OCI-LY1 (cell line): Measurements from ENCODE around the gene RANGAP1.
A peak's percentile ranks its signal among the peaks of the same experiment; 100 is the strongest.

Experiments
- H2AFZ ChIP-seq: fragments of 200-600 bp; sonication (generic), shearing (Covaris generic); 2 replicates; pipeline ENCODE4 v1.6.0; 2014; ENCODE audit warnings: antibody characterized with exemption, mild to moderate bottlenecking, low read length
- H3F3A ChIP-seq: fragments of 200-600 bp; sonication (generic), shearing (Covaris generic); 2 replicates; pipeline ENCODE4 v1.6.0; 2014; ENCODE audit warnings: mild to moderate bottlenecking, antibody characterized with exemption, low read length, moderate library complexity; ENCODE audit not compliant: insufficient read depth
- H3K27ac ChIP-seq: fragments of 200-600 bp; sonication (generic); 2 replicates; pipeline ENCODE4 v1.5.1; 2014; ENCODE audit warnings: low read length, mixed run types, mild to moderate bottlenecking, low read depth; ENCODE audit not compliant: poor library complexity, severe bottlenecking
- H3K27me3 ChIP-seq: fragments of 200-600 bp; sonication (generic); 2 replicates; pipeline ENCODE4 v1.6.0; 2014; ENCODE audit warnings: antibody characterized with exemption, mild to moderate bottlenecking, low read length, moderate library complexity; ENCODE audit not compliant: insufficient read depth
- H3K36me3 ChIP-seq: fragments of 200-600 bp; sonication (generic); 2 replicates; pipeline ENCODE4 v1.6.1; 2014; ENCODE audit warnings: mild to moderate bottlenecking, antibody characterized with exemption, low read length, moderate library complexity, mixed read lengths; ENCODE audit not compliant: insufficient read depth
- H3K4me1 ChIP-seq: fragments of 200-600 bp; sonication (generic); 2 replicates; pipeline ENCODE4 v1.5.1; 2014; ENCODE audit warnings: mild to moderate bottlenecking, low read length, moderate library complexity; ENCODE audit not compliant: insufficient read depth, severe bottlenecking
- H3K4me2 ChIP-seq: fragments of 200-600 bp; sonication (generic), shearing (Covaris generic); 2 replicates; pipeline ENCODE4 v1.6.1; 2014; ENCODE audit warnings: low read length
- H3K4me3 ChIP-seq: fragments of 200-600 bp; sonication (generic); 2 replicates; pipeline ENCODE4 v1.5.1; 2014; ENCODE audit warnings: low read length, low read depth, mild to moderate bottlenecking, mixed read lengths; ENCODE audit not compliant: poor library complexity, severe bottlenecking
- H3K79me2 ChIP-seq: fragments of 200-600 bp; shearing (Covaris generic); 2 replicates; pipeline ENCODE4 v1.6.1; 2016; ENCODE audit warnings: mixed run types, low read length, mixed read lengths; ENCODE audit not compliant: insufficient read depth
- H3K9ac ChIP-seq: fragments of 200-600 bp; sonication (generic), shearing (Covaris generic); 2 replicates; pipeline ENCODE4 v1.6.1; 2014; ENCODE audit warnings: mild to moderate bottlenecking, low read length, mixed read lengths
- H3K9me2 ChIP-seq: fragments of 200-600 bp; sonication (generic), shearing (Covaris generic); 2 replicates; pipeline ENCODE4 v1.6.1; 2014; ENCODE audit warnings: low read depth, mild to moderate bottlenecking, low read length, mixed read lengths
- H3K9me3 ChIP-seq: fragments of 200-600 bp; shearing (Covaris generic); 2 replicates; pipeline ENCODE4 v1.6.1; 2014; ENCODE audit warnings: low read length, mixed read lengths
- H4K20me1 ChIP-seq: fragments of 200-600 bp; sonication (generic), shearing (Covaris generic); 2 replicates; pipeline ENCODE4 v1.6.0; 2016; ENCODE audit warnings: mild to moderate bottlenecking, low read length; ENCODE audit not compliant: insufficient read depth
- CTCF ChIP-seq: fragments of 200-600 bp; sonication (generic), shearing (Covaris generic); IDR thresholded peaks from 2 replicates; pipeline ENCODE4 v1.5.1; 2017; ENCODE audit warnings: mild to moderate bottlenecking, antibody characterized with exemption, low read length, moderate library complexity, mixed read lengths
- EZH2 ChIP-seq: fragments of 200-600 bp; sonication (generic), shearing (Covaris generic); IDR thresholded peaks from 2 replicates; pipeline ENCODE4 v1.8.0; 2017; ENCODE audit warnings: borderline replicate concordance, mixed run types, mild to moderate bottlenecking, antibody characterized with exemption, low read length, moderate library complexity, mixed read lengths

Gene RANGAP1

GRCh38 chr22:41215409-41215808 is 70.6 kb downstream of the RANGAP1 start:
- Histone ChIP-seq H3K36me3 (peaks cover 70% of the 10 kb centered on the region), H3K9me3 (no peaks in the 10 kb centered on the region), H3K27ac (no peak overlapping the region), H3K4me2 (no peak overlapping the region), H3K79me2 (no peaks in the 10 kb centered on the region), H3K4me3 (no peak overlapping the region), H4K20me1 (no peaks in the 10 kb centered on the region), H2AFZ (no peak overlapping the region), H3K9ac (no peak overlapping the region), H3K4me1 (peaks cover 13% of the 10 kb centered on the region), H3K9me2 (no peaks in the 10 kb centered on the region), H3F3A (no peaks in the 10 kb centered on the region), H3K27me3 (no peaks in the 10 kb centered on the region)
- TF ChIP-seq CTCF (no peak), EZH2 (no peak)

- Histone ChIP-seq H3K9me3 (no peaks in the 10 kb centered on the region), H3K4me2 (no peak overlapping the region), H3F3A (no peaks in the 10 kb centered on the region), H3K27me3 (no peaks in the 10 kb centered on the region), H3K36me3 (peaks cover 17% of the 10 kb centered on the region), H3K9ac (no peak overlapping the region), H4K20me1 (no peaks in the 10 kb centered on the region), H3K4me1 (peaks cover 14% of the 10 kb centered on the region), H3K4me3 (peak overlapping the region; percentile 97), H2AFZ (no peak overlapping the region), H3K79me2 (peaks cover 5% of the 10 kb centered on the region), H3K9me2 (no peaks in the 10 kb centered on the region), H3K27ac (no peak overlapping the region)
- TF ChIP-seq CTCF (no peak), EZH2 (no peak)
Measured at GRCh38 chr22:41206719-41207118, 79.3 kb downstream of the RANGAP1 start.

GRCh38 chr22:41204992-41205900 is 80.7 kb downstream of the RANGAP1 start, which contains the start of gene L3MBTL2:
L3MBTL2 (plus strand) TSS chr22:41205312; CDS start chr22:41205363, 51 bp downstream.
- Histone ChIP-seq H3K9me2 (no peaks in the 10 kb centered on the region), H2AFZ (no peak within 1 kb of the TSS), H3K4me2 (peak within 1 kb of the TSS; percentile 95), H3K79me2 (peaks cover 5% of the 10 kb centered on the region), H3K9ac (peak within 1 kb of the TSS; percentile 97), H3K9me3 (no peaks in the 10 kb centered on the region), H3K4me3 (peak within 1 kb of the TSS; percentile 97), H3K27me3 (no peaks in the 10 kb centered on the region), H3K4me1 (peaks cover 14% of the 10 kb centered on the region), H3F3A (no peaks in the 10 kb centered on the region), H3K36me3 (peaks cover 9% of the 10 kb centered on the region), H3K27ac (peak within 1 kb of the TSS; percentile 67), H4K20me1 (no peaks in the 10 kb centered on the region)
- TF ChIP-seq EZH2 (no peak), CTCF (no peak)
